GM19395 (cell line): ENCODE data around the gene RGS9.

ENCODE experiments used
- ATAC-seq: cut with Tn5 transposase; IDR thresholded peaks from one replicate; pipeline ENCODE4 v1.9.1; 2021; ENCODE audit warnings: mild to moderate bottlenecking, moderate library complexity; ENCODE audit not compliant: unreplicated experiment

RGS9 gene

DNA sequence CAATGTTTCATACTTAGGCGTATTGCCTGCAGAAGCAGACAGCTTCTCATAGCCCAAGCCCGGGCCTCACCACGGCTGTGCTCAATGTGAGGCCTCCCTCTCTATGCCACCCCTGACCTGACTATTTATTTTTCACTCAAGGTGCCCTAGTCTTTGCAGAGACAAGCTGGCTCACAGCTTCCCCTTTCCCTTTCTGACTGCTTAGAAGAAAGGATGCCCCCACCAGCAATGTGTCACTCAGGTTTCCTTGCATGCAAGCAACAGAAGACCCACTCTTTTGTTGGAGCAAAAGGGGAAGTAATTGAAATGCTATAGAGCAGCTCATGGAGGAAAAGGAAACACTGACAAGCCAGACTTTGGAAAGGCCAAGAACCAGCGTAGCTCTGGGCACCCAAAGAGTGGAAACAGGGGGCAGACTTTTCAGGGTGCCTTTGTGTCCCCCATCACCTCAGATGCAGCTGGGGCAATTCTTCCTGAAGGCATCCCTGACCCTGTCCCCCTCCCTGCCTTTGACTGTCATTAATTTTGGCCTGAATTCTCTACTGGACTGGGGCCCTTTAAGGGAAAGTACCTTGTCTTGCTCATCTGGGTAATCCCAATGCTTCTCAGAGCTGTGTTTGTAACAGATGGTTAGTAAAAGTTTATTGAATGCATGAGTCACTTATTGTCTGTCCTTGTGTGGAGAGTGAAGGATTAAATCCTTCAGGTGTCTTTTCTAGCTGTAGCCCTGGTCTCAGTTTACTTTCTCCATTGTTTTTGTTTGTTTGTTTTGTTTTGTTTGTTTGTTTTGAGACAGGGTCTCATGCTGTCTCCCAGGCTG is 17.8 kb downstream of the RGS9 start:
- ATAC-seq: peak; percentile 95

GRCh38 chr17:65155622-65156021 is 18.5 kb downstream of the RGS9 start:
- ATAC-seq: peak; percentile 76

DNA sequence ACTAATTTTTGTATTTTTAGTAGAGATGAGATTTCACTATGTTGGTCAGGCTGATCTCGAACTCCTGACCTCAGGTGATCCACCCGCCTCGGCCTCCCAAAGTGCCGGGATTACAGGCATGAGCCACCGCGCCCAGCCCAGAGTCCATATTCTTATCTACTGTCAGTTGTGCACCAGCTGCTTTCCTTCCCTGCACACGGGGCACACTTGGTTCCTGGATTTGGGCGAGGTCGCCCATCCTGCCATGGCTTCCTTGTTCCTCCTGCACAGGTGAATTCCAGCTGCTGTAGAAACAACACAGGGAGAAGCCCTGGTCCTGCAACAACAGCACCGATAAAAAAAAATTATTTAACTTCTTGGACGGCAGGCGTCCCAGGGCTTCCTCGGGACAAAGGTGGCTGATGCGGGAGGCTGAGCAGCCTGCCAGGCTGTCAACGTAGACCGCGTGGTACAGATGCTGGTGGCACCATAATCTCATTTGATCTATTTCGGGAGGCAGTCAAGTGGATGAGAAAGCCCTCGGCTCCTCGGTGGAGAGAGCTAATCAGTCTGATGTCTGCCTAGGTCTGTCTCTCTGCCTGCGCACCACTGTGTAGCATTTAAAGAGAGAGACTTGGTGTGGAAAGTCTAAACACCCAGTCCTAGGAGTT is 19.1 kb downstream of the RGS9 start:
- ATAC-seq: no peak

GRCh38 chr17:65156835-65157565 is 19.8 kb downstream of the RGS9 start:
- no peak for ATAC-seq

DNA sequence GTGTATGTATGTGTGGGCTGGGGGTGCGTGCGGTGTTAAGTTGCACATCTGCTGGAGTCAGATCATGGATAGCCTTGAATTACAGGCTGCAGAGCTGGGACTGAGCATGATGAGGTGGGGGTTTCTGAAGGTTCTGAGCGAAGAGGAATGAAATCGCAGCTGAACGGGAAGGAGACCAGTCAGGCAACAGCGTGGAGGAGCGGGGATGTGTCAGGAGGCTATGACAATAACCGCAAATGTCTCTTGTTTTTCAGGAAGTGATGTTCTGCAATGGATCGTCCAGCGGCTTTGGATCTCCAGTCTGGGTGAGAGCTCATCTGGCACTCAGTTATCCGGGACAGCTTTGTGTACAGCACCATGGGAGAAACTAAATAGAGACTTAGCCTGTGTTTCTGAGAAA is 20.9 kb downstream of the RGS9 start:
- ATAC-seq: no peak

GRCh38 chr17:65158622-65159021 is 21.5 kb downstream of the RGS9 start:
- ATAC-seq: no peak

GRCh38 chr17:65160516-65160915 is 23.3 kb downstream of the RGS9 start:
- no peak for ATAC-seq

DNA sequence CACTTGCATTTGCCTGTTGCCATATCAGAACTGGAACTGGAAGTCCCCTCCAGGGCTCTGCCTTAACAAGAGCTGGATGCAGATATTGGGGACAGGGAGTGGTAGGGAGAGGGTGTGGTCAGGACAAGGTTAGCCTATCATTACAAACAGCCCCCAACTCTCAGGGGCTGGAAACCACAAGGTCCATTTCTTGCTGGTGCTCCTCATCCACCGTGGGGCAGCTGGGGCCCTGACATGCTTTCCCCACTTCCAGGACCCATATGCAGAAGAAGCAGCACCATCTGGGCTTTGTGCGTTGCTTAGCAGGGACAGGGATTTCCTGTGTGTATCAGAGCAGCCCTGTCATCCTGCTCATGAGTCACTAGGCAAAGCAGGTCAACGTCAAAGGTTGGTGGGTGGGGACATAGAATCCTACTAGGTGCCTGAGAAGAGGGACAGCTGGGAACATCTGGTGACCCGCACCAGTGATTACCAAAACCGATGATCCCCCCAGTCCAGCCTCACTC is 26.9 kb downstream of the RGS9 start:
- ATAC-seq: peak; percentile 92

GRCh38 chr17:65166787-65167186 is 29.6 kb downstream of the RGS9 start:
- no peak for ATAC-seq

DNA sequence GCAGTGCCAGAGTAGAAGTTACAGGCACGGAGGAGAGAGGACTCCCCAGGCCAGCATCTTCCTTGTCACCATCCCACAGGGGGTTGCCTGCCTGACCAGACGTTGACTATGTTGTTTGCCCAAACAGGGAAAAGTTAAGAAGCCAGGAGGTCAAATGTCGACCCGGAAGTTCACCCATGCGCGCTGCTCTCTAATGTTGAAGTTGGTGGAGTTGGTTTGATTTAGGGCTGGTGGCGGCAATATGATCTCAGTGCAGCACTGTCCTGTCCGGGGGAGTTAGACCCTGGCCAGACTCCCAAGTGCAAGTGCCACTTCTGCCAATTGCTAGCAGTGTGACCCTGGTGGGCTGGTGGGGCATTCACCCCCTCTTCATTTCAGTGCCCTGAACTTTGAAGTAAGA is 30.4 kb downstream of the RGS9 start:
- ATAC-seq: no peak

- no peak for ATAC-seq
Observed at GRCh38 chr17:65169691-65170090, 32.5 kb downstream of the RGS9 start.

DNA sequence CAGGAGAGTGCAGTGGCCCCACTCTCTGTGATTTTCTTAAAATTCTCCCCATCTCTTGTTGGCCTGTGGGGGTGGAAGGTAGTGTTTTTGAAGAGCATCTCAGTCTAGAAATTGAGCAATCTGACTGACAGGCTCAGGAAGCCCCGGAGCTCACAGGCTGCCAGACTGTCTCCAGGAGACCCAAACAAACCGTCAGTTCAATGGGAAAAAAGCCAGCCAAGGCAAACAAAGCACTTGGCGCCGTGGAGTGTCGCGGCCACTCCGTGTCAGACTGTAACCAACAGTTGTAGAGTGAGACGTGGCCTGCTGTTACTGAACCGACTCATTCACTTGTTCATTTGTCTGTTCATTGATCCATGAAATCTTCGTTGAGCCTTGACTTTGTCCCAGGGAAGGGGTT is 33.7 kb downstream of the RGS9 start:
- ATAC-seq: no peak

DNA sequence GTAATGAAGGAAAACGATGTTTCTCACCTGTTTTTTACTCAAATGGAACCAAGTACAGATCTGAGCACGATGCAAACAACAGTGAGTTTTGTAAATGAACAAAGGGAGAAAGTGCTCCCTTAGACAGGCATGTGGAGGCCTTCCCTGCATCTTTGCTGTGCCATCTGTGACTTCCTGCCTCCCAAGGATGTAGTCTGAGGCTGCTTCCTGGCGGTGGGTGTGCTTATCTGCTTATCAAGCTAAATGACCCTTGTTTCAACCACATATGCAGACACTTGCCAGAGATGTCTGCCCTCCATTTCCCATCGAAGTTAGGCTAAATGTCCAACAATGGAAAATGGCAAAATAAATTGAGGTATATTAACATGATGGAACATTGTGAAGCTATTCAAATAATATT is 34.6 kb downstream of the RGS9 start:
- no peak for ATAC-seq

DNA sequence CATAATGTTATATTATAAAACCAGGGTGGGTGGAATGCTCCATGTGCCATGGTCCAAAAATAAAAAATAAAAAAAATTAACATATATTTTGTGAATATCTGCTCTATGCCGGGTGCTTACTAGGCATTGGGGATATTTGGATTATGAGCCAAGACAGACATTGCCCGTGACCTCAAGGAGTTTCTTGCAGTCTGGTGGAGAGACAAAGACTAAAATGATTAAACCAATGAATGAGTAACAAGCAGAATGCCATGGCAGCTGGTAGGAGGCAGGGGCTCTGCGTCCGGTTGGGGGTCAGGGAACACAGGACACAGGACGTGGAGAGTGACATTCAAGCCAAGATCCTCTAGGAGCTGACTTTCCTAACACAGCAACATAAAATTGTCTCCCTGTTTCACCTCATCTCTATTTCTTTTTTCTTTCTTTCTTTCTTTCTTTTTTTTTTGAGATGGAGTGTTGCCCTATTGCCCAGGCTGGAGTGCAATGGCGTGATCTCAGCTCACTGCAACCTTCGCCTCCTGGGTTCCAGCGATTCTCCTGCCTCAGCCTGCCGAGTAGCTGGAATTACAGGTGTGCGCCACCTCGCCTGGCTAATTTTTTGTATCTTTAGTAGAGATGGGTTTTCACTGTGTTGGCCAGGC is 35.4 kb downstream of the RGS9 start:
- ATAC-seq: no peak

- ATAC-seq: no peak
Observed at GRCh38 chr17:65173284-65173793, 36.2 kb downstream of the RGS9 start.

- no peak for ATAC-seq
Observed at GRCh38 chr17:65173976-65174683, 37.0 kb downstream of the RGS9 start.

- no peak for ATAC-seq
Observed at GRCh38 chr17:65174974-65175373, 37.8 kb downstream of the RGS9 start.

DNA sequence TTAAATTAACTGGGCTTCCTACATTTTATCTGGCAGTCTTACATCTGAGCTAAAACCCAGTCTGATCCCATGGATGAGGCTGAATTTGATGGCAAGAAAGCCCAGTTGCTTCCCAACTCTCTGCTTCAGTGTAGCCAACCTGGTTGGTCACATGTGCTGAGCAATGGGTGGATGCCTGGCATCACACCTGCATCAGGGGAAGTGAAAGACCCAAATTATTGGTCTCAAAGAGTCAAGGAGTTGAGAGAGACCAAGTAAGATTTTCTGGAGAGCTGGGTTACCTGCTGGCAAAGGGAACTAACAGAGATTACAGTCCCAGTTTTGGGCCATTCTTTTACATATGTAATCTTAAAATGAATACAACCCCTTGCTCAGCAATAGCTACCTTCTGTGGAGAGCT is 38.8 kb downstream of the RGS9 start:
- no peak for ATAC-seq

- no peak for ATAC-seq
Observed at GRCh38 chr17:65176646-65177409, 39.7 kb downstream of the RGS9 start.

GRCh38 chr17:65177901-65178300 is 40.7 kb downstream of the RGS9 start:
- ATAC-seq: no peak
